GM12878 (cell line): ENCODE data around the gene UHRF1. TPM values are rescaled to one million over a fixed set of nuclear protein-coding genes. Genes with fewer than 3 reads are reported as not detected.

Experiments used
- ATF7 ChIP-seq: fragments of 450-650 bp; IDR thresholded peaks from 2 replicates; pipeline ENCODE4 v1.6.1; 2016; ENCODE audit warnings: low read depth, mild to moderate bottlenecking
- CHD2 ChIP-seq: IDR thresholded peaks from 2 replicates; pipeline ENCODE4 v1.6.1; 2011; ENCODE audit warnings: low read depth, low read length, improper control_type of control experiment, borderline replicate concordance
- CREM ChIP-seq: IDR thresholded peaks from 2 replicates; pipeline ENCODE4 v1.6.1; 2014; ENCODE audit warnings: antibody characterized with exemption, low read depth
- GATAD2B ChIP-seq: fragments of 450-650 bp; conservative IDR thresholded peaks from 2 replicates; pipeline ENCODE4 v1.6.1; 2017; ENCODE audit warnings: low read depth, mild to moderate bottlenecking, moderate library complexity
- LARP7 ChIP-seq: fragments of 450-650 bp; IDR thresholded peaks from 2 replicates; pipeline ENCODE4 v1.6.1; 2017; ENCODE audit warnings: mild to moderate bottlenecking
- MTA2 ChIP-seq: fragments of 450-650 bp; IDR thresholded peaks from 2 replicates; pipeline ENCODE4 v1.6.1; 2016; ENCODE audit warnings: low read depth, mild to moderate bottlenecking, moderate library complexity
- MTA3 ChIP-seq: IDR thresholded peaks from 2 replicates; pipeline ENCODE4 v1.6.1; 2012; ENCODE audit warnings: low read length, inconsistent platforms, borderline replicate concordance
- NBN ChIP-seq: fragments of 450-650 bp; IDR thresholded peaks from 2 replicates; pipeline ENCODE4 v1.6.1; 2016
- NFYA ChIP-seq: IDR thresholded peaks from 2 replicates; pipeline ENCODE4 v1.6.1; 2011; ENCODE audit warnings: low read depth, mild to moderate bottlenecking, low read length, improper control_type of control experiment, borderline replicate concordance
- NFYB ChIP-seq: IDR thresholded peaks from 2 replicates; pipeline ENCODE4 v1.6.1; 2011; ENCODE audit warnings: low read depth, mild to moderate bottlenecking, low read length, improper control_type of control experiment, moderate library complexity; ENCODE audit not compliant: insufficient read depth
- NR2F1 ChIP-seq: fragments of 450-650 bp; conservative IDR thresholded peaks from 2 replicates; pipeline ENCODE4 v1.6.1; 2017; ENCODE audit warnings: mild to moderate bottlenecking
- PML ChIP-seq: IDR thresholded peaks from 2 replicates; pipeline ENCODE4 v1.6.1; 2012; ENCODE audit warnings: low read length, inconsistent platforms
- POU2F2 ChIP-seq: IDR thresholded peaks from 3 replicates; pipeline ENCODE4 v1.6.1; 2011; ENCODE audit warnings: low read depth, mild to moderate bottlenecking, low read length, borderline replicate concordance
- PRDM15 ChIP-seq: fragments of 450-650 bp; formaldehyde crosslinking; IDR thresholded peaks from 2 replicates; pipeline ENCODE4 v1.4.0; 2020; ENCODE audit warnings: mild to moderate bottlenecking, moderate library complexity
- SIX5 ChIP-seq: IDR thresholded peaks from 2 replicates; pipeline ENCODE4 v1.6.1; 2011; ENCODE audit warnings: mild to moderate bottlenecking, low read depth, low read length, moderate library complexity; ENCODE audit not compliant: severe bottlenecking
- SMAD5 ChIP-seq: IDR thresholded peaks from 2 replicates; pipeline ENCODE4 v1.6.1; 2016; ENCODE audit warnings: antibody characterized with exemption, low read depth
- SMC3 ChIP-seq: IDR thresholded peaks from 2 replicates; pipeline ENCODE4 v1.6.1; 2011; ENCODE audit warnings: low read length, improper control_type of control experiment, borderline replicate concordance
- SREBF2 ChIP-seq: IDR thresholded peaks from 2 replicates; pipeline ENCODE4 v1.6.1; 2012; ENCODE audit warnings: mild to moderate bottlenecking, low read length
- USF1 ChIP-seq: IDR thresholded peaks from 2 replicates; pipeline ENCODE4 v1.6.1; 2011; ENCODE audit warnings: borderline replicate concordance, low read depth, mild to moderate bottlenecking, moderate library complexity, mixed read lengths, low read length; ENCODE audit not compliant: insufficient read depth; ENCODE audit errors: extremely low read length
- ZBTB4 ChIP-seq: fragments of 450-650 bp; formaldehyde crosslinking; IDR thresholded peaks from 2 replicates; pipeline ENCODE4 v1.4.0; 2022; ENCODE audit warnings: mild to moderate bottlenecking, moderate library complexity
- ZNF207 ChIP-seq: fragments of 450-650 bp; IDR thresholded peaks from 2 replicates; pipeline ENCODE4 v1.6.1; 2014; ENCODE audit warnings: antibody characterized with exemption, mild to moderate bottlenecking, borderline replicate concordance
- ZNF24 ChIP-seq: fragments of 450-650 bp; IDR thresholded peaks from 2 replicates; pipeline ENCODE4 v1.6.1; 2017; ENCODE audit warnings: antibody characterized with exemption, mild to moderate bottlenecking
- polyA plus RNA-seq, 11 experiments: library from polyadenylated mRNA; depleted of rRNA in 4 of 11; unstranded in 6 of 11; stranded (reverse) in 5 of 11; fragments of >200 nt; fragmentation: Nextera tagmentation in 4 of 11; fragmentation: Illumina TruSeq in 1 of 11; extraction: Ambion mirVana in 4 of 11; extraction: Trizol in 1 of 11; gene quantifications; 1 replicate in 1 of 11; 2 replicates in 10 of 11; pipeline versions ENCODE4 v1.2.1 to v1.2.3, GENCODE V29; 2011 to 2016; ENCODE audit warnings: inconsistent platforms in 2 of 11, missing spikeins in 2 of 11, low read depth in 1 of 11
- total RNA-seq, 4 experiments: library from RNA; depleted of rRNA in 3 of 4; stranded (reverse); fragments of >200 nt in 3 of 4; fragmentation: Illumina TruSeq in 1 of 4; extraction: Trizol in 1 of 4; gene quantifications; 2 replicates each; pipeline versions ENCODE4 v1.2.1 to v1.2.3, GENCODE V29; 2013 to 2021

Gene UHRF1
- total and polyA plus RNA-seq, 10 of the 15 experiments (the other 5 are each of a cell fraction or from before 2014, with no cell fraction given): 13.0 to 109 (median 37.7) TPM

GRCh38 chr19:4968462-4969291, 59.4 kb downstream of the UHRF1 start, which contains the start of gene KDM4B (continued):
- peak; percentile 4; the same call in 1 of the 2 replicates for TF ChIP-seq NFYA
- TF ChIP-seq CHD2: peak; percentile 98
- 0 out of 2 replicates have a peak, but pooled peaks have one; percentile 56 for TF ChIP-seq SMAD5
- TF ChIP-seq MTA3: no peak
- TF ChIP-seq ZNF24: 0 out of 2 replicates have a peak, but pooled peaks have one; percentile 26
- TF ChIP-seq LARP7: peak; percentile 91
- peak; percentile 94 for TF ChIP-seq USF1
- no peak for TF ChIP-seq SIX5
- no peak for TF ChIP-seq PML
- peak; percentile 53; the same call in 1 of the 2 replicates for TF ChIP-seq GATAD2B
- peak; percentile 78 for TF ChIP-seq NBN
- peak; percentile 87 for TF ChIP-seq CREM
- no peak for TF ChIP-seq SMC3
- TF ChIP-seq ZNF207: peak; percentile 39; the same call in 1 of the 2 replicates
- TF ChIP-seq PRDM15: no peak
- TF ChIP-seq POU2F2: peak; percentile 93; the same call in 2 of the 3 replicates
- TF ChIP-seq SREBF2: no peak
- no peak for TF ChIP-seq ZBTB4 (CRISPR knock-in tag)
- peak; percentile 91 for TF ChIP-seq NFYB
- TF ChIP-seq NR2F1: peak; percentile 49
- no peak for TF ChIP-seq ATF7
- TF ChIP-seq MTA2: no peak
